ENCODE results near the gene PCBP1.

PCBP1 gene

GRCh38 chr2:70087702-70088597, 673 bp downstream of the PCBP1 start:
- TF ChIP-seq CTCF (IDR thresholded peaks at IDR 0.05; ENCODE audit: insufficient read depth, missing control alignments) = no peak
- no peak for DNase-seq (ENCODE audit: insufficient read length, low spot score)
- no peak for FAIRE-seq

GRCh38 chr2:70088598-70089219, 1.4 kb downstream of the PCBP1 start:
- FAIRE-seq (no peak), DNase-seq (ENCODE audit: insufficient read length, low spot score) (no peak)
- TF ChIP-seq CTCF (IDR thresholded peaks at IDR 0.05; ENCODE audit: insufficient read depth, missing control alignments) = no peak

GRCh38 chr2:70089220-70089982, 2.1 kb downstream of the PCBP1 start:
- DNase-seq (ENCODE audit: insufficient read length, low spot score) (no peak), FAIRE-seq (no peak)
- TF ChIP-seq CTCF (IDR thresholded peaks at IDR 0.05; ENCODE audit: insufficient read depth, missing control alignments) = no peak

- no peak for TF ChIP-seq CTCF (IDR thresholded peaks at IDR 0.05; ENCODE audit: insufficient read depth, missing control alignments)
- FAIRE-seq (no peak), DNase-seq (ENCODE audit: insufficient read length, low spot score) (no peak)
These were observed 2.8 kb downstream of the PCBP1 start for GRCh38 chr2:70089983-70090525.

- FAIRE-seq (no peak), DNase-seq (ENCODE audit: insufficient read length, low spot score) (no peak)
- TF ChIP-seq CTCF (IDR thresholded peaks at IDR 0.05; ENCODE audit: insufficient read depth, missing control alignments) = no peak
These were observed 3.5 kb downstream of the PCBP1 start for GRCh38 chr2:70090706-70091334.

GRCh38 chr2:70091364-70091763, 4.1 kb downstream of the PCBP1 start:
- FAIRE-seq = no peak
- no peak for TF ChIP-seq CTCF (IDR thresholded peaks at IDR 0.05; ENCODE audit: insufficient read depth, missing control alignments)

More at GRCh38 chr2:70091364-70091763, 4.1 kb downstream of the PCBP1 start:
- no peak for DNase-seq (ENCODE audit: insufficient read length, low spot score)
